Vagina (tissue), 2 donors: ENCODE measurements around the gene DHX58. TPM values are rescaled to one million over a fixed set of nuclear protein-coding genes. Genes with fewer than 3 reads are reported as not detected.

ENCODE experiments used
- DNase-seq, 2 donors: peaks; one replicate each; pipeline ENCODE4 v3.0.0-alpha.2; 2017; ENCODE audit errors: extremely low spot score in 2 of 2
- H3K27ac ChIP-seq: fragments of 200-600 bp; sonication (generic); one replicate; pipeline ENCODE4 v1.5.1; 2019
- H3K27me3 ChIP-seq: fragments of 200-600 bp; sonication (generic); one replicate; pipeline ENCODE4 v1.5.1; 2019
- H3K36me3 ChIP-seq, 2 donors: fragments of 200-600 bp; sonication (generic); one replicate each; pipeline ENCODE4 v1.5.1; 2017 to 2019
- H3K4me1 ChIP-seq: fragments of 200-600 bp; sonication (generic); one replicate; pipeline ENCODE4 v1.5.1; 2019
- H3K4me3 ChIP-seq, 2 donors: fragments of 200-600 bp; sonication (generic); 1 replicate in 1 of 2; 2 replicates in 1 of 2; pipeline ENCODE4 v1.5.1; 2016 to 2019
- H3K9me3 ChIP-seq: fragments of 200-600 bp; sonication (generic); one replicate; pipeline ENCODE4 v1.5.1; 2019
- CTCF ChIP-seq, 3 experiments: fragments of 450-650 bp in 2 of 3; fragments of 200-600 bp in 1 of 3; sonication (generic) in 1 of 3; IDR thresholded peaks; one replicate each; pipeline ENCODE4 v1.5.1; 2017 to 2019; ENCODE audit warnings: antibody characterized with exemption in 3 of 3, mild to moderate bottlenecking in 2 of 3, moderate library complexity in 2 of 3
- POLR2A ChIP-seq, 2 donors: fragments of 450-650 bp; IDR thresholded peaks; one replicate each; pipeline ENCODE4 v1.6.1; 2017; ENCODE audit warnings: antibody characterized with exemption in 2 of 2, mild to moderate bottlenecking in 2 of 2, moderate library complexity in 2 of 2
- POLR2AphosphoS5 ChIP-seq, 2 donors: sonication (generic); formaldehyde crosslinking; IDR thresholded peaks; one replicate each; pipeline ENCODE4 v1.9.0; 2017; ENCODE audit warnings: antibody characterized with exemption in 2 of 2, mild to moderate bottlenecking in 2 of 2, low read depth in 1 of 2; ENCODE audit not compliant: insufficient read depth in 1 of 2
- intact Hi-C: fragments of 100-400 bp; cut with DNase I; formaldehyde crosslinking; loops from one replicate; pipeline ENCODE4 v1.15.1; 2023
- total RNA-seq: library from RNA; depleted of rRNA; stranded (reverse); fragments of >200 nt; gene quantifications from one replicate; pipeline ENCODE4 v1.2.3, GENCODE V29; 2016

DHX58 gene
- total RNA-seq, 1 donor from 2014 or later = 8.1 TPM

- intact Hi-C loops = loop anchor here (5.0 kb wide), 1 partner anchor 45 kb away; the partner anchor contains the start of gene DHX58
- no peak for DNase-seq
- H3K27ac ChIP-seq = no peak overlapping the region
- peaks cover 18% of the 10 kb centered on the region for H3K4me1 ChIP-seq
- no peaks in the 10 kb centered on the region for H3K9me3 ChIP-seq
- H3K27me3 ChIP-seq = peaks cover 5% of the 10 kb centered on the region
- H3K4me3 ChIP-seq = no peak overlapping the region
- TF ChIP-seq POLR2A (IDR thresholded peaks at IDR 0.05) (no peak), POLR2AphosphoS5 (IDR thresholded peaks at IDR 0.05; ENCODE audit: insufficient read depth in 1 of 2, low read depth in 1 of 2) (peak in 1 of 2 donors; percentile 10), CTCF (IDR thresholded peaks at IDR 0.05) (peak; percentile 77 to 85 (median 79))
- H3K36me3 ChIP-seq = no peaks in the 10 kb centered on the region
Measured at GRCh38 chr17:42067371-42068091, 45.0 kb downstream of the DHX58 start.

GRCh38 chr17:42065201-42065600 lies 47.3 kb downstream of the DHX58 start:
- Histone ChIP-seq H3K9me3 (no peaks in the 10 kb centered on the region), H3K27me3 (no peaks in the 10 kb centered on the region), H3K27ac (no peak overlapping the region), H3K36me3 (no peaks in the 10 kb centered on the region), H3K4me3 (no peak overlapping the region), H3K4me1 (peaks cover 7% of the 10 kb centered on the region)
- no peak for DNase-seq
- intact Hi-C loops = loop anchor here (5.0 kb wide), 1 partner anchor 47 kb away; the partner anchor contains the start of gene DHX58
- TF ChIP-seq POLR2AphosphoS5 (IDR thresholded peaks at IDR 0.05; ENCODE audit: insufficient read depth in 1 of 2, low read depth in 1 of 2) = no peak
- no peak for TF ChIP-seq POLR2A (IDR thresholded peaks at IDR 0.05)
- TF ChIP-seq CTCF (IDR thresholded peaks at IDR 0.05) = no peak

GRCh38 chr17:42062681-42063080 lies 49.8 kb downstream of the DHX58 start:
- intact Hi-C loops = no loop called here
- H3K27ac ChIP-seq = no peak overlapping the region
- H3K27me3 ChIP-seq = no peaks in the 10 kb centered on the region
- no peak for DNase-seq
- no peaks in the 10 kb centered on the region for H3K4me1 ChIP-seq
- TF ChIP-seq CTCF (IDR thresholded peaks at IDR 0.05) (no peak), POLR2A (IDR thresholded peaks at IDR 0.05) (no peak), POLR2AphosphoS5 (IDR thresholded peaks at IDR 0.05; ENCODE audit: insufficient read depth in 1 of 2, low read depth in 1 of 2) (no peak)
- H3K4me3 ChIP-seq = no peak overlapping the region
- H3K9me3 ChIP-seq = no peaks in the 10 kb centered on the region
- H3K36me3 ChIP-seq = no peaks in the 10 kb centered on the region

GRCh38 chr17:42061646-42062487 lies 50.6 kb downstream of the DHX58 start:
- no peak overlapping the region for H3K27ac ChIP-seq
- DNase-seq = no peak
- no peaks in the 10 kb centered on the region for H3K4me1 ChIP-seq
- no peak overlapping the region for H3K4me3 ChIP-seq
- H3K36me3 ChIP-seq = no peaks in the 10 kb centered on the region
- H3K27me3 ChIP-seq = no peaks in the 10 kb centered on the region
- H3K9me3 ChIP-seq = no peaks in the 10 kb centered on the region
- TF ChIP-seq POLR2AphosphoS5 (IDR thresholded peaks at IDR 0.05; ENCODE audit: insufficient read depth in 1 of 2, low read depth in 1 of 2) = no peak
- no peak for TF ChIP-seq POLR2A (IDR thresholded peaks at IDR 0.05)
- no peak for TF ChIP-seq CTCF (IDR thresholded peaks at IDR 0.05)
- intact Hi-C loops = no loop called here
